Embryonic facial prominence (tissue), 1 donor: Measurements from ENCODE around the gene RPUSD4.
A peak's percentile ranks its signal among the peaks of the same experiment; 100 is the strongest.

Experiments
- DNase-seq: peaks from one replicate; pipeline ENCODE4 v3.0.0-alpha.2; 2016; ENCODE audit errors: extremely low spot score

The RPUSD4 gene

GRCh38 chr11:126182787-126183445 lies 28.5 kb downstream of the RPUSD4 start:
- DNase-seq, result no peak

- DNase-seq, result no peak
These were observed 29.3 kb downstream of the RPUSD4 start for GRCh38 chr11:126181939-126182730.

DNA sequence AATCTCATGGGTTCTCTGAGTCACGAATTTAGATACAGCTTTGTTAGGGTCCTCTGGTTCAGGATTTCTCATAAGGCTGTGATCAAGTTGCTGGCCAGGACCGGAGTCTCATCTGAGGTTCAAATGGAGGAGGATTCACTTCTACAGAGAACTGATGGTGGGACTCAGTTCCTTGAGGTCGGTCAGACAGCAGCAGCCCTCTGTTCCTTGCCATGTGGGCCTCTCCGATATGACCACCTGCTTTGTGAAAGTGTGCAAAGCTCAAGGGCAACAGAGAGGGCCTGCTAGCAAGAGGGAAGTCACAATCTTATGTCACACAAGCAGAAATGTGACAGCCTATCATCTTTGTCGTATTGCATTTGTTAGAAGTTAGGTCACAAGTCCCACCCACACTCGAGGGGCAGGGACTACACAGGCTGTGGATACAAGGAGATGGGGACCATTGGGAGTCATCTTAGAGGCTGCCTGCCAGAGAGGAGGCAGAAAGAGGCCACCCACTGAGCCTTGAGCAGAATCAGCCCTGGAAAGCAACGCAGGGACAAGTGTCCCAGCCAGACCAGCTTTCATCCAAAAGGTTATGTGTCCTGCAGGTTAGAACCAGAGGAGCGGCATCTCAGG lies 34.5 kb downstream of the RPUSD4 start:
- DNase-seq, result no peak

- DNase-seq, result peak; percentile 63
These were observed 36.1 kb downstream of the RPUSD4 start for GRCh38 chr11:126175393-126175792.

DNA sequence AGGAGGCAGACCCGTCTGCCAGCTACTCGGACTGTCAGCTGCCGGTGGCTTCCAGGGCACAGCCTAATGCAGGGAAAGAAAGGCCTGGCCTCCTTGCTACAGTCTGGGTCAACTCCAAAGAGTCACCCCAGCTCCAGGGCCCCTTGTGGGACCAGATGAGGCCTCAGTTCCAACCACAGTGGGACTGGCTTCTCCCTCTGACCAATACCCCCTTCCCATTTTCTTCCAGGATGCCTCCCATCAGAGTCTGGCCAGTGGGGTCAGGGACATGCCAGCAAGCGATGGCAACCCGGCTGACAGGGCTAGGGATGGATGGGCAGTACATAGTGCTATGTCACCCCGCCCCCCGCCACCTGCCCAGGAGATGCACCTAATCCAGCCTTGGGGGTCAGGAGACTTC lies 36.6 kb downstream of the RPUSD4 start:
- DNase-seq, result no peak

- DNase-seq, result no peak
These were observed 38.2 kb downstream of the RPUSD4 start for GRCh38 chr11:126173257-126173656.

DNA sequence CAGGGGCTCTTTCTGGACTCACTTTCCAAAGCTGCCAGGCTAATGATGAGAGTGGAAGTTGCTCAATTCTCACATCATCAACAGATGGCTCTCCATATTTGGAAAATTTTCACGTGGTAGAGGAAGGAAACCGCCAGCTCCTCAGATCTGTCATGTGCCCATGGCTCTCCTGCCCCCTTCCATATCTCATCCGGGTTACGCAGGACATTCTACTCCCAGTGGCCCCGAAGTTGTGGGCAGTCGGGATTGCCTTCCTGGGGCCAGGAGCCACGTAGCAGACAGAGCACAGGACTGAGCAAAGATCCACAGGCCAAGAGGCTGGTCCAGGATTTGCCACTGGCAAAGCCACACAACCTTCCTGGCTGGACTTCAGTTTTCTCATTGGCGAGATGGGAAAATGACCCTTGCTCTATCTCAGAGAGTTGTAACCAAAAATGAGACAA lies 38.8 kb downstream of the RPUSD4 start:
- no peak for DNase-seq

DNA sequence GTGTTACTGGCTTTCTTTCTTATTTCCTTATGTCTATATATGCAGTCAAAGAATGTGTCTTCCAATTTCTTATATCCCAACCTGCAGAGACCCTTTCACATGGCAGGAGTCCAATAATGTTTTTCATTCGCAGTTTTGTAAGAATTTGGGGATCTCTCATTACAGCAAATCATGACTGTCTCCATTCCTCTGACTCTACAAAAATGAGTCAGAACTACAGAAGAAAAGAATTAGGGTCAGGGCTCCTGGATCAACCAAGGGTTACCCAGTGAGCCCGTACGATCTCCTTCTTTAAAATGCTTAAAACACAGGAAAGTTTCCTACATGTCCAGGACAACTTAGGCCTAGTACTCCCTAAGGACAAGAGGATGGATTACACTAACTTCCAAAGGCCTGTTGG lies 42.2 kb downstream of the RPUSD4 start:
- no peak for DNase-seq

- DNase-seq, result peak; percentile 69
These were observed 44.0 kb downstream of the RPUSD4 start for GRCh38 chr11:126167488-126167887.

DNA sequence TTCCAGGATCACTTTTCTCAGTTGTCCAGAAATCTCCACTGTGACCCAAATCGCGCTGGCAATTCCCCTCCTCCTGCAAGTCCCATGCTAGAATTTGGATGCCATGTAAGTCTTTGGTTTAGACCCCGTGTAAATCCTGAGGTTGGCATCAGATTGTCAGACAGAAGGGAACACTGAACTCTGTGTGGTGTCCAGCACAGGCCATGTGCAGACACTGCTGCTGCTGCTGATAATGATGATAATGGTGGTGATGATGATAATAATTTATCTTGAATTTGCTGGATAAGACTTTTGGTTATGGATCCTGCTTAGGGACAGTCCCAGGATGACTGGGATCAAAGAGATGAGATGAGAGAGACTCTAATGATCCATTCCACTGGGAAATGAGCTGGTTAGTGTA lies 45.0 kb downstream of the RPUSD4 start:
- no peak for DNase-seq

DNA sequence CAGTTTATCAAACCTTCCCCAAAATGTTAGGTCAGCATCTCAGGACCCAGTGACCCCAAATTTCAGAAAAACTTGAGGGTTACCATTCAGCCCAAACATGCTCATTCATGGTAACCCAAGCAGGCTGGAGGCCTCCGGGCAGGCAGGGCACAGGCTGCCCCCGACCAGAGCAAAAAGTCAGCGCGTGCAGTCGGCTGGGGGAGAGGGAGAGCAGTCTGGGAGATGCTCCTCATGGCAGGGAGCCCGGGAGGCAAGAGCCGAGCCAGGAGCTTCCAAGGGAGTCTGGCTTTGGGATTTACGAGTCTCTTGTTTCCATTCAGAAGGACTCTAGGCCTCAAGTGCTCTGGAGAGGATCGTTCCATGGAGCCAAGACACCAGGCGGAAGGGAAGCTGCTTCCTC lies 45.7 kb downstream of the RPUSD4 start:
- DNase-seq, result no peak

DNA sequence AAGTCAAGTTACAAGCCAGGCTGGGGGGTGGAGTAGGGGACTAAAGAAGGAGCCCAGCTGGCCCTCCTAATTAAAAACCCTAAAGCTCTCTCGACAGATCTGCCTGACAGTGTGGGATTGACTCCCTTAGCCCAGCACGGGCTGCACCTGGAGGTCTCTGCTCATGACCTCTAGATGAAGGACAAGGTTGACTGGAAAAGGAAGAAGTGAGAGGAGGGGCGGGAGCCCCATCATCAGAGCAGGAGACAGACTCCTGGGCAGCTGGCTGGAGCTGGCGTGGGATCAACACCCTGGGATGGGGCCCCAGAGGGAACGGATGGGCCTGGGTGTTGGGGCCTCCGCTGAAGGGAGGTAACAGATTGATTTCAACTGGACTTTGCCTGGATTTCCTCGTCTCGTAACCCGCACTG lies 46.1 kb downstream of the RPUSD4 start:
- DNase-seq, result no peak

DNA sequence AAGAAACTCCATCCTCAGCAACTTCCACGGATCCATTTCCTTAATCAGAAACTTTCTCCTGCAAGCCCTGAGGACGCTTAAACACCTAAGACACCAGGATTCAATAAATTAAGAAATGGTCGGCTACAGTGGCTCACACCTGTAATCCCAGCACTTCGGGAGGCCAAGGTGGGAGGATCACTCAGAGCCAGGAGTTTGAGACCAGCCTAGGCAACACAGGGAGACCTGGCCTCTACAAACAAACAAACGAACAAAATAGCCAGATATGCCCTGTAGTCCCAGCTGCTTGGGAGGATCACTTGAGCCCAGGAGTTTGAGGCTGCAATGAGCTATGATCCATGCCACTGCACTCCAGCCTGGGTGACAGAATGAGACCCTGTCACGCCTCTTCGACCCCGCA lies 46.7 kb downstream of the RPUSD4 start:
- no peak for DNase-seq

DNA sequence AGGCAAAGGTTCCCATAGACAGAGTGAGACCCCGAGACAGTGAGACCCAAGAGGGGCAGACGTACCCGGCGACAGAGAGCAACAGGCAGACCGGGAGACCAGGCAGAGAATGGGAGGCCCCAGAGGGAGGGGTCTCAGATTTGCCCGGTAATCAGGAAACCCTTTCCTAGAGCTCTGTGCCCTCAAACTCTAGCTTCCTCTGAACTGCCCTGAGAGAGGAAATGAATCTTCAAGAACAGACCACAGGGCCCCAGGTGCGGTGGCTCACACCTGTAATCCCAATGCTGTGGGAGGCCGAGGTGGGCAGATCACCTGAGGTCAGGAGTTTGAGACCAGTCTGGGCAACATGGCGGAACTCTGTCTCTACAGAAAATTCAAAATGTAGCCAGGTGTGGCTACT lies 47.7 kb downstream of the RPUSD4 start:
- DNase-seq, result no peak

DNA sequence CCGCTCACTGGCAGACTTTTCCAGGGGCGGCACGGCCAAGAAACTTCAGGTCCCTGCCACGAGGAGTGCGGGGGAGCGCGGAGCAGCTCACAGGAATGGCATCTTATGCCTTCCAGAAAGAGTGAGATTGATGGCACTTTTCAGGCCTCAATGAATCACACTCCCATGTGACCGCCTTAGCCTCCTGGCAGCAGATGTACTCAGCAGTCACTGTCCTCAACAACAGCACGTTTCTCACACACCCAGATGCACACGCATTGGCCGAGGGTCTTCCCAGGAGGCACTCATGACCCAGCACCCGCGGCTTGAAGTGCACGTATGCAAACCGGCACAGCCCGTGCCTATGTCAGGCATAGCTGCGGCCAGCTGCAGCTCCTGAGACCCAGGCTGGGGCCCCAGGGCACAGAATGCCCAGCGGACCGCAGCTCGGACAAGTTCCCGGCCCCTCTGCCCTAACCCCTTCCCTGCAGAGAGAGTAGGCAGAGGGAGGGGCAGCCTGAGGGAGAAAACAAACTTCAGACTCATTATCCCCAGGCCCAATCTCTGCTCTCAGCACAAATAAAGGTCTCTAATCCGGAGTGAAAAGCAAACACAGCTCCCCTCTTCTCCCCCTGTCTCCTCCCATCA lies 48.3 kb downstream of the RPUSD4 start:
- DNase-seq, result no peak

DNA sequence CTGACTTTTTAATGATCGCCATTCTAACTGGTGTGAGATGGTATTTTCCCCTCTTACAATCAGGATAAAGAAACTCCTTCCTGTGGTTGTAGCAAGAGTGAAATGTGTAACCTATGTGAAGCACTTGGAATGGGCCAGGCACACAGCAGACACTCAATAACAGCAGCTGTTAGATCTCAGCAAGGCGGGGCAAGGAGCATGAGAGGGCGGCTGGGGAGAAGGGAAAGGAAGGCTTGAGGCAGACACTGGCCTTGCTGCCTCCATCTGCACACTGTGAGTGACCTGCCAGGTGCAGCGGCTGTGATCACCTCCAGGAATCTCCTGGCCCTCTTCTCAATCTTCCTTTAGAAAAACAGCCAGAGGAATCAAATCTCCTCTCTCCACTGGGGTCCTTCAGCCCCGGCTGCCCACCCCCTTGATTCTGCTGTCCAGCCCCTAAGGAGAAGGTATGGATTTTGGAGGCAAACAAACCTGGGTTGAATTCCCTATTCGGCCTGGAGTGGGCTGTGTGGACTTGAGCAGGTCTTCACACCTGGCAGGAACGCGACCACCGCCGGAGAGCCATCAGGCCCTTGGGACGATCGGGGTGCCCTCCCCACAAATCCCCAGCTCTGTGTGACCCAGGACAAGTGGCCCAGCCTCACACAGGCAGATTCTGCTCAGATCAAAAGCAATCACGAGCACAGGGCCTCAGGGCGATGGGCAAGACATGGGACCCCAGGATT lies 49.0 kb downstream of the RPUSD4 start:
- DNase-seq, result no peak

DNA sequence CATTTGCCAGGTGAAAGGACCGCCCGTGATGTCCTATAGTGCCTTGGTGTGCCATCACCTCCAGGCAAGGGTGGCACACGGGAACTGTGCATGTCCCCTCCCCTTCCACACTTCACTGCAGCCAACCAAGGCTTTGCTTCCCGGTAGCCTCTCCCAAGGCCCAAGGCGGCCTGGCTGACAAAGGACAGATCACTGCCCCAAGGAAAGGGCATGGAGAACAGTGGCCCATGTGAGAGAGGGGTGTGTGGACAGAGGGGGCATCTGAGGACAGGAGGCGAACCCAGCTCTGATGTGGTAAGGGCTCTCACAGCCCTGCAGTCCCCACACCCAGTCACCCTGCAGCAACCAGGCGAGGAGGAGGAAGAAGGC lies 50.4 kb downstream of the RPUSD4 start:
- no peak for DNase-seq

GRCh38 chr11:126160345-126161022 lies 51.0 kb downstream of the RPUSD4 start:
- DNase-seq, result no peak

- DNase-seq, result no peak
These were observed 51.6 kb downstream of the RPUSD4 start for GRCh38 chr11:126159719-126160344.

- no peak for DNase-seq
These were observed 53.2 kb downstream of the RPUSD4 start for GRCh38 chr11:126158054-126158791.
